Measurements from ENCODE around the gene IFT88. TPM values are rescaled to one million over a fixed set of nuclear protein-coding genes. Genes with fewer than 3 reads are reported as not detected.

IFT88 gene
- total RNA-seq, 1 donor from 2014 or later: 13.6 TPM

GRCh38 chr13:20709369-20709768, 142.4 kb downstream of the IFT88 start:
- Histone ChIP-seq H3K9me3 (no peaks in the 10 kb centered on the region), H3K27me3 (no peaks in the 10 kb centered on the region), H3K4me1 (peaks cover 3% of the 10 kb centered on the region), H3K27ac (no peak overlapping the region), H3K36me3 (no peaks in the 10 kb centered on the region), H3K4me3 (no peak overlapping the region)
- DNase-seq (no peak), ATAC-seq (no peak)
- TF ChIP-seq CTCF (IDR thresholded peaks at IDR 0.05): no peak
- intact Hi-C loops (cut with DNase I): no loop called here

GRCh38 chr13:20709782-20710181, 142.8 kb downstream of the IFT88 start:
- DNase-seq: no peak
- ATAC-seq: no peak
- H3K36me3 ChIP-seq: no peaks in the 10 kb centered on the region
- TF ChIP-seq CTCF (IDR thresholded peaks at IDR 0.05): no peak
- H3K4me3 ChIP-seq: no peak overlapping the region
- peaks cover 3% of the 10 kb centered on the region for H3K4me1 ChIP-seq
- no peaks in the 10 kb centered on the region for H3K9me3 ChIP-seq
- no peak overlapping the region for H3K27ac ChIP-seq
- intact Hi-C loops (cut with DNase I): loop anchor here (5.0 kb wide), 1 partner anchor 213 kb away; no protein-coding TSS in a partner anchor
- H3K27me3 ChIP-seq: no peaks in the 10 kb centered on the region

GRCh38 chr13:20711301-20712044, 144.5 kb downstream of the IFT88 start:
- no peak overlapping the region for H3K27ac ChIP-seq
- H3K4me3 ChIP-seq: no peak overlapping the region
- H3K27me3 ChIP-seq: no peaks in the 10 kb centered on the region
- intact Hi-C loops (cut with DNase I): loop anchor here (5.0 kb wide), 1 partner anchor 211 kb away; no protein-coding TSS in a partner anchor
- DNase-seq (no peak), ATAC-seq (no peak)
- no peak for TF ChIP-seq CTCF (IDR thresholded peaks at IDR 0.05)
- peaks cover 3% of the 10 kb centered on the region for H3K4me1 ChIP-seq
- no peaks in the 10 kb centered on the region for H3K36me3 ChIP-seq
- no peaks in the 10 kb centered on the region for H3K9me3 ChIP-seq

GRCh38 chr13:20713014-20713376, 146.0 kb downstream of the IFT88 start:
- no peak for ATAC-seq

GRCh38 chr13:20713751-20714150, 146.8 kb downstream of the IFT88 start:
- DNase-seq (no peak), ATAC-seq (no peak)
- TF ChIP-seq CTCF (IDR thresholded peaks at IDR 0.05): no peak
- Histone ChIP-seq H3K4me3 (no peak overlapping the region), H3K4me1 (peaks cover 3% of the 10 kb centered on the region), H3K9me3 (no peaks in the 10 kb centered on the region), H3K27me3 (no peaks in the 10 kb centered on the region), H3K27ac (peak overlapping the region; percentile 6), H3K36me3 (no peaks in the 10 kb centered on the region)
- intact Hi-C loops (cut with DNase I): loop anchor here (5.0 kb wide), 1 partner anchor 209 kb away; no protein-coding TSS in a partner anchor

More at GRCh38 chr13:20713014-20713376, 146.0 kb downstream of the IFT88 start:
- no peak for DNase-seq
- intact Hi-C loops (cut with DNase I): loop anchor here (5.0 kb wide), 1 partner anchor 209 kb away; no protein-coding TSS in a partner anchor
- peak overlapping the region; percentile 23 for H3K4me3 ChIP-seq
- no peaks in the 10 kb centered on the region for H3K36me3 ChIP-seq
- no peaks in the 10 kb centered on the region for H3K27me3 ChIP-seq
- no peaks in the 10 kb centered on the region for H3K9me3 ChIP-seq
- TF ChIP-seq CTCF (IDR thresholded peaks at IDR 0.05): no peak
- H3K4me1 ChIP-seq: peaks cover 3% of the 10 kb centered on the region
- H3K27ac ChIP-seq: no peak overlapping the region
